NCI-H128 (cell line): ENCODE measurements around the gene EIF4G3.
"Not testable (repeated sequence)": the region's sequence is repeated elsewhere in the genome, so short reads cannot be mapped to it uniquely, and the experiment has no call there.

Source experiments
- DNase-seq: peaks from one replicate; lab custom pipeline; 2025; ENCODE audit not compliant: unreplicated experiment; lab: John Stamatoyannopoulos, UW

Gene EIF4G3

GRCh38 chr1:21176586-21177555, at the start of gene EIF4G3:
Gene EIF4G3, minus strand, starts transcription at chr1:21176897. Its CDS starts 174,155 bp downstream, at chr1:21002742.
- DNase-seq: peak; percentile 100

GRCh38 chr1:21225065-21225464, 48.4 kb upstream of the EIF4G3 start:
- no peak for DNase-seq

- DNase-seq: no peak
Measured at GRCh38 chr1:21220815-21221214, 44.1 kb upstream of the EIF4G3 start.

GRCh38 chr1:21219674-21220073, 43.0 kb upstream of the EIF4G3 start:
- no peak for DNase-seq

- no peak for DNase-seq
Measured at GRCh38 chr1:21217812-21218596, 41.3 kb upstream of the EIF4G3 start.

- DNase-seq: no peak
Measured at GRCh38 chr1:21216835-21217811, 40.4 kb upstream of the EIF4G3 start.

GRCh38 chr1:21212126-21212525, 35.4 kb upstream of the EIF4G3 start:
- DNase-seq: no peak

GRCh38 chr1:21208137-21208700, 31.5 kb upstream of the EIF4G3 start:
- not testable (repeated sequence) for DNase-seq

GRCh38 chr1:21206117-21206516, 29.4 kb upstream of the EIF4G3 start:
- no peak for DNase-seq

- no peak for DNase-seq
Measured at GRCh38 chr1:21205416-21205815, 28.7 kb upstream of the EIF4G3 start.

- no peak for DNase-seq
Measured at GRCh38 chr1:21201650-21202049, 25.0 kb upstream of the EIF4G3 start.

- DNase-seq: not testable (repeated sequence)
Measured at GRCh38 chr1:21201238-21201637, 24.5 kb upstream of the EIF4G3 start.

GRCh38 chr1:21200767-21201166, 24.1 kb upstream of the EIF4G3 start:
- no peak for DNase-seq

- DNase-seq: no peak
Measured at GRCh38 chr1:21198929-21199328, 22.2 kb upstream of the EIF4G3 start.

- DNase-seq: no peak
Measured at GRCh38 chr1:21192871-21193270, 16.2 kb upstream of the EIF4G3 start.

GRCh38 chr1:21192284-21192683, 15.6 kb upstream of the EIF4G3 start:
- no peak for DNase-seq

- DNase-seq: not testable (repeated sequence)
Measured at GRCh38 chr1:21190771-21191170, 14.1 kb upstream of the EIF4G3 start.

- no peak for DNase-seq
Measured at GRCh38 chr1:21189906-21190500, 13.3 kb upstream of the EIF4G3 start.

- no peak for DNase-seq
Measured at GRCh38 chr1:21189421-21189820, 12.7 kb upstream of the EIF4G3 start.

GRCh38 chr1:21188235-21188634, 11.5 kb upstream of the EIF4G3 start:
- no peak for DNase-seq
